Hepatocyte (in vitro differentiated cells): ENCODE data around the gene FOLR1. TPM values are rescaled to one million over a fixed set of nuclear protein-coding genes. Genes with fewer than 3 reads are reported as not detected.

Source experiments
- DNase-seq: peaks from one replicate; pipeline ENCODE4 v3.0.0-alpha.2; 2016; ENCODE audit warnings: low spot score
- H2AFZ ChIP-seq: fragments of 200-600 bp; sonication (generic); 2 replicates; pipeline ENCODE4 v1.6.0; 2016; ENCODE audit warnings: antibody characterized with exemption, mild to moderate bottlenecking
- H3K27ac ChIP-seq: fragments of 200-600 bp; sonication (generic); 2 replicates; pipeline ENCODE4 v1.5.1; 2016; ENCODE audit warnings: mild to moderate bottlenecking
- H3K27me3 ChIP-seq: fragments of 200-600 bp; sonication (generic); 2 replicates; pipeline ENCODE4 v1.6.1; 2016
- H3K36me3 ChIP-seq: fragments of 200-600 bp; sonication (generic); replicated peaks from 2 replicates; pipeline ENCODE4 v1.5.1; 2016; ENCODE audit warnings: low read depth; ENCODE audit not compliant: insufficient read depth
- H3K4me1 ChIP-seq: fragments of 200-600 bp; sonication (generic); 2 replicates; pipeline ENCODE4 v1.5.1; 2016; ENCODE audit warnings: mild to moderate bottlenecking, moderate library complexity; ENCODE audit not compliant: insufficient read depth
- H3K4me2 ChIP-seq: fragments of 200-600 bp; sonication (generic); 2 replicates; pipeline ENCODE4 v1.6.0; 2016
- H3K4me3 ChIP-seq: fragments of 200-600 bp; sonication (generic); 2 replicates; pipeline ENCODE4 v1.5.1; 2016; ENCODE audit warnings: mild to moderate bottlenecking
- H3K79me2 ChIP-seq: fragments of 200-600 bp; sonication (generic); 2 replicates; pipeline ENCODE4 v1.6.0; 2017; ENCODE audit warnings: mild to moderate bottlenecking
- H3K9me2 ChIP-seq: fragments of 200-600 bp; sonication (generic); replicated peaks from 2 replicates; pipeline ENCODE4 v1.6.0; 2017; ENCODE audit warnings: mild to moderate bottlenecking; ENCODE audit not compliant: insufficient read depth
- H3K9me3 ChIP-seq: fragments of 200-600 bp; sonication (generic); 2 replicates; pipeline ENCODE4 v1.5.1; 2016; ENCODE audit warnings: low read depth, mild to moderate bottlenecking
- H4K20me1 ChIP-seq: fragments of 200-600 bp; sonication (generic); 2 replicates; pipeline ENCODE4 v1.6.0; 2016; ENCODE audit warnings: mild to moderate bottlenecking; ENCODE audit not compliant: insufficient read depth, poor library complexity, severe bottlenecking
- CTCF ChIP-seq: fragments of 200-600 bp; sonication (generic); IDR thresholded peaks from 2 replicates; pipeline ENCODE4 v1.5.1; 2016; ENCODE audit warnings: antibody characterized with exemption, mild to moderate bottlenecking; ENCODE audit not compliant: poor library complexity
- EZH2 ChIP-seq: fragments of 200-600 bp; sonication (generic); IDR thresholded peaks from 2 replicates; pipeline ENCODE4 v1.6.1; 2016; ENCODE audit warnings: antibody characterized with exemption, mild to moderate bottlenecking, borderline replicate concordance
- EZH2phosphoT487 ChIP-seq: fragments of 200-600 bp; sonication (generic); IDR thresholded peaks from one replicate; pipeline ENCODE4 v1.6.1; 2018; ENCODE audit warnings: antibody characterized with exemption, mild to moderate bottlenecking, low read depth, moderate library complexity; ENCODE audit not compliant: unreplicated experiment, severe bottlenecking
- WGBS: methylation state at CpG from one replicate; pipeline ENCODE4 v1.1.6; 2016; ENCODE audit warnings: low lambda C conversion rate; ENCODE audit errors: missing lambda C conversion rate; 5-methylcytosine and 5-hydroxymethylcytosine counted together
- polyA plus RNA-seq: library from polyadenylated mRNA; unstranded; fragments of >200 nt; fragmentation: Nextera tagmentation; extraction: Ambion mirVana; gene quantifications from 2 replicates; pipeline ENCODE4 v1.2.1, GENCODE V29; 2016
- total RNA-seq: library from RNA; depleted of rRNA; stranded (reverse); fragments of >200 nt; gene quantifications from 2 replicates; pipeline ENCODE4 v1.2.3, GENCODE V29; 2014

The FOLR1 gene
- total and polyA plus RNA-seq, 2 experiments from 2014 or later = 13.4 to 19.9 TPM

- no peaks in the 10 kb centered on the region for H3K36me3 ChIP-seq
- 91% methylated on average over 7 of the region's 7 CpGs for WGBS
Measured at GRCh38 chr11:72228844-72229231, 36.9 kb downstream of the FOLR1 start.

GRCh38 chr11:72229336-72229924, 37.5 kb downstream of the FOLR1 start:
- DNase-seq = peak; percentile 1
- Histone ChIP-seq H3K27me3 (no peaks in the 10 kb centered on the region), H3K9me2 (no peaks in the 10 kb centered on the region), H4K20me1 (peaks cover 41% of the 10 kb centered on the region), H3K27ac (no peak overlapping the region), H3K79me2 (peaks cover 33% of the 10 kb centered on the region), H3K4me1 (peaks cover 11% of the 10 kb centered on the region), H3K9me3 (no peaks in the 10 kb centered on the region), H3K4me2 (no peak overlapping the region), H2AFZ (no peak overlapping the region), H3K36me3 (no peaks in the 10 kb centered on the region), H3K4me3 (no peak overlapping the region)
- TF ChIP-seq EZH2phosphoT487 (no peak), EZH2 (no peak), CTCF (no peak)
- WGBS = 95% methylated on average over 8 of the region's 8 CpGs

More at GRCh38 chr11:72228844-72229231, 36.9 kb downstream of the FOLR1 start:
- H3K27me3 ChIP-seq = no peaks in the 10 kb centered on the region
- peaks cover 11% of the 10 kb centered on the region for H3K4me1 ChIP-seq
- H3K27ac ChIP-seq = no peak overlapping the region
- no peak overlapping the region for H3K4me2 ChIP-seq
- TF ChIP-seq EZH2phosphoT487 (no peak), EZH2 (no peak), CTCF (no peak)
- H4K20me1 ChIP-seq = peaks cover 40% of the 10 kb centered on the region
- H3K4me3 ChIP-seq = no peak overlapping the region
- peak; percentile 2 for DNase-seq
- no peaks in the 10 kb centered on the region for H3K9me2 ChIP-seq
- H2AFZ ChIP-seq = no peak overlapping the region
- H3K9me3 ChIP-seq = no peaks in the 10 kb centered on the region
- peaks cover 37% of the 10 kb centered on the region for H3K79me2 ChIP-seq

GRCh38 chr11:72229925-72230763, 38.2 kb downstream of the FOLR1 start:
- no peaks in the 10 kb centered on the region for H3K27me3 ChIP-seq
- H2AFZ ChIP-seq = no peak overlapping the region
- peaks cover 39% of the 10 kb centered on the region for H4K20me1 ChIP-seq
- no peaks in the 10 kb centered on the region for H3K9me2 ChIP-seq
- 95% methylated on average over 21 of the region's 21 CpGs for WGBS
- H3K4me3 ChIP-seq = no peak overlapping the region
- TF ChIP-seq EZH2phosphoT487 (no peak), EZH2 (no peak), CTCF (no peak)
- H3K4me1 ChIP-seq = peaks cover 11% of the 10 kb centered on the region
- no peak overlapping the region for H3K4me2 ChIP-seq
- H3K27ac ChIP-seq = no peak overlapping the region
- no peaks in the 10 kb centered on the region for H3K36me3 ChIP-seq
- peak; percentile 3 for DNase-seq
- no peaks in the 10 kb centered on the region for H3K9me3 ChIP-seq
- H3K79me2 ChIP-seq = peaks cover 27% of the 10 kb centered on the region
